HUES48 (cell line): ENCODE measurements around the gene ST7.
A peak's percentile ranks its signal among the peaks of the same experiment; 100 is the strongest.

ENCODE experiments used
- H3K27ac ChIP-seq: one replicate; pipeline ENCODE4 v1.7.0; 2013; ENCODE audit warnings: low read depth, low read length, inconsistent platforms
- H3K27me3 ChIP-seq: 2 replicates; pipeline ENCODE4 v1.6.1; 2013; ENCODE audit warnings: mild to moderate bottlenecking, low read length; ENCODE audit not compliant: control insufficient read depth, insufficient read depth
- H3K36me3 ChIP-seq: 2 replicates; pipeline ENCODE4 v1.6.1; 2013; ENCODE audit warnings: low read length; ENCODE audit not compliant: control insufficient read depth, insufficient read depth
- H3K4me1 ChIP-seq: 2 replicates; pipeline ENCODE4 v1.6.1; 2013; ENCODE audit warnings: mild to moderate bottlenecking, low read length; ENCODE audit not compliant: control insufficient read depth, insufficient read depth
- H3K4me3 ChIP-seq: 2 replicates; pipeline ENCODE4 v1.5.1; 2013; ENCODE audit warnings: mild to moderate bottlenecking, low read depth, low read length
- H3K9ac ChIP-seq: 2 replicates; pipeline ENCODE4 v1.6.1; 2013; ENCODE audit warnings: mild to moderate bottlenecking, low read depth, low read length, moderate library complexity
- H3K9me3 ChIP-seq: 2 replicates; pipeline ENCODE4 v1.6.1; 2013; ENCODE audit warnings: low read length; ENCODE audit not compliant: control insufficient read depth, insufficient read depth

ST7 gene

DNA sequence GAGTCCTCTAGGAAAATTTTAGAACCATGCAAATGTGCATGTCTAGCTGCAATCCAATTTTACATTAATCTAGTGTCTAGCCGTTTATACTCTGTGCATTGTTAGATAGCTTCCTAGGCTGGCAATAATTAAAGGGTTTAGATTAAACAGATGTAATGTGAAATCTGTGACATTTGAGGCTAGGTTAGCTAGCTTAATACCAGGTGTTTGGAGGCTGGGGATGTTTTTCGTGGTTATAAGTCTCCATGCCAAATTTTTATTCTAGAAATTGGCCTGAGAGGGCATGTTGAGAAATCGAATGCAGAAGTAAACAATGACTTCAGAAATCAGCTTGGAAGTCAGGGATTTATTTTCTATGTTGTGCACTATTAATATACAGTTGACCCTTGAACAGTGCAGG is 94.2 kb downstream of the ST7 start:
- Histone ChIP-seq H3K9me3 (no peaks in the 10 kb centered on the region), H3K27me3 (no peaks in the 10 kb centered on the region), H3K36me3 (no peaks in the 10 kb centered on the region), H3K9ac (no peak overlapping the region), H3K27ac (no peak overlapping the region), H3K4me1 (no peaks in the 10 kb centered on the region), H3K4me3 (no peak overlapping the region)

DNA sequence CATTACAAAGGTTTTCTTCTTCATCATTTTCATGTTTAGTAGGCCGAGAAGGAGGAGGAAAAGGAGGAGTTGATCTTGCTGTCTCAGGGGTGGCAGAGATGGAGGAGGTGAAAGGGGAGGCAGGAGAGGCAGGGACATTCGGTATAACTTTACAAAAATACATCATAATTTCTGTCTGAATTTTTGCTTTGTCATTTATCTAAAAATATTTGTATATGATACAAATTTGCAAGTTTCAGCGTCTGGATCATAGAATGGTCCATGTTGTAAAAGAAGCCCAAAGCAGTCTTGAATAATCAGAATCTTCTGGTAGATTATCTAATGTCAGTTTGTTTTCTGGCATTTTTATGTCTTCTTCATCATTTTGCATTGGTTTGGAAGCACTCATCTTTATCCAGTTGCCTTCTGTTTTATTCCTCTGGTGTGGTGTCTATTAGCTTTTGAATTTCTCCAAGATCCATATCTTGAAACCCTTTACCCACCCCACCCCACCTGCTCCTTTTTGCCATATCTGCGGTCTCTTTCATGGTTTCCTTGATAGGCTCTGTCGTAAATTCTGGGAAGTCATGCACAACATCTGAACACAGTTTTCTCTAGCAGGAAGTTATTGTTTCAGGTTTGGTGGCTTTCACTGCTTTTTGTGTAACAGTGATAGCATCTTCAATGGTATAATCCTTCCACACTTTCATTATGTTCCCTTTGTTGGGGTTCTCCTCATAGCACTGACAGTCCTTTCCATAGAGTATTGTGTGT is 95.0 kb downstream of the ST7 start:
- no peak overlapping the region for H3K27ac ChIP-seq
- no peaks in the 10 kb centered on the region for H3K36me3 ChIP-seq
- no peaks in the 10 kb centered on the region for H3K4me1 ChIP-seq
- H3K9me3 ChIP-seq: no peaks in the 10 kb centered on the region
- no peak overlapping the region for H3K4me3 ChIP-seq
- no peaks in the 10 kb centered on the region for H3K27me3 ChIP-seq
- no peak overlapping the region for H3K9ac ChIP-seq

DNA sequence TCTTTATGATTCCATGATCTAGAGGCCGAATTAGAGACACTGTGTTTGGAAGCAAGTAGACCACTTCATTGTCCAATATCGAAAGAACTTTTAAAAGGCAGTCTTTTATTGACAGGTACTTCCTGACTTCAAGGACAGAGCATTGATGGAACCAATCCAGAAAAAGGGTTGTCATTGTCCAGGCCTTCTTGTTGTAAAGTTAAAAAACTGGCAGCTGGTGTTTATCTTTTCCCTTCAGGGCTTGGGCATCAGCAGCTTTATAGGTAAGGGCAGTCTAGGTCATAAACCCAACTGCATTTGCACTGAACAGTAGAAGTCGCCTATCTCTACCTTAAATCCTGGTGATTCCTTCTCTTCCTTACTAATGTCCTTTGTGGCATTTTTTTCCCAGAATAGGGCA is 95.6 kb downstream of the ST7 start:
- Histone ChIP-seq H3K4me3 (no peak overlapping the region), H3K9me3 (no peaks in the 10 kb centered on the region), H3K27ac (no peak overlapping the region), H3K4me1 (no peaks in the 10 kb centered on the region), H3K9ac (no peak overlapping the region), H3K27me3 (no peaks in the 10 kb centered on the region), H3K36me3 (no peaks in the 10 kb centered on the region)

- Histone ChIP-seq H3K9me3 (no peaks in the 10 kb centered on the region), H3K9ac (no peak overlapping the region), H3K4me3 (no peak overlapping the region), H3K27ac (no peak overlapping the region), H3K4me1 (no peaks in the 10 kb centered on the region), H3K27me3 (no peaks in the 10 kb centered on the region), H3K36me3 (no peaks in the 10 kb centered on the region)
Observed at GRCh38 chr7:117051808-117052207, 98.5 kb downstream of the ST7 start.

DNA sequence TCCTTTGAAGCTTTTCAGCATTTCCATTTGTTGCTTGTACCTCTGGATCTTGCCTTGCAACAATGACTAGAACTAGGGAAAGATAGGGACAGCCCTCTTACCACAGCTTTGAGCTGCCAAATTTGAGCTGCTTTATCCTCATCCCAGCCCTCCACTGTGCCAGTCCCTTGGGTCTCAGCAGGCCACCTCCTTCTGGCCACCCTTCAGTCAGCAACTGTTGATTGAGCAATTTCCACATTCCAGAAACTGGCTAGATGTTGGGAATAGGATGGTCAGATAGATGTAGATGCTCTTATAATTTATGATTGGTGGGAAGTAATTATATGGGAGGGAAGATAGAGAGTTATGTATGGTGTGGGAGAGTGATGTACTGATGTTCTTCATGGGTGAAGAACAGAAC is 100.1 kb downstream of the ST7 start:
- H3K9ac ChIP-seq: no peak overlapping the region
- H3K27ac ChIP-seq: no peak overlapping the region
- H3K27me3 ChIP-seq: no peaks in the 10 kb centered on the region
- no peak overlapping the region for H3K4me3 ChIP-seq
- H3K4me1 ChIP-seq: no peaks in the 10 kb centered on the region
- no peaks in the 10 kb centered on the region for H3K9me3 ChIP-seq
- H3K36me3 ChIP-seq: no peaks in the 10 kb centered on the region

GRCh38 chr7:117061751-117062150 is 108.5 kb downstream of the ST7 start:
- no peak overlapping the region for H3K27ac ChIP-seq
- no peaks in the 10 kb centered on the region for H3K36me3 ChIP-seq
- no peaks in the 10 kb centered on the region for H3K27me3 ChIP-seq
- no peak overlapping the region for H3K4me3 ChIP-seq
- H3K9me3 ChIP-seq: no peaks in the 10 kb centered on the region
- H3K4me1 ChIP-seq: no peaks in the 10 kb centered on the region; the same call in 1 of the 2 replicates
- H3K9ac ChIP-seq: no peak overlapping the region

DNA sequence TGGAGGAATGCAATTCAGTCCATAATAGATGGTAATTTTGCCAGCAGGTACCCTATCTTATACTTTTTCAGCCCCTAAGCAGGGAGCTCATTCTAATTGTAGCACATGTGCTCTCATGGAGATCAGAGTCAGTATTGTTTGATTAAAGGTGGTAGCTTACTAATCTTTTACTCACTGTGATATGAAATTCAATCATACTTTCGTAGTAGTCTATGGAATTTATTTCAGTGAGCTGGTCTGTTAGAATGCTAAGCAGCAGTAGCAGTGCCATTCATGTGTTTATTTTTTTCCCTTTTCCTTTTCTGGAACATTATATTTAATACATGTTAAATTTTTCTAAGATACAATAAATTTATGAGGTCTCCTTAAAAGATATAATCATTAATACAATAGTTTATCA is 109.0 kb downstream of the ST7 start:
- Histone ChIP-seq H3K27me3 (no peaks in the 10 kb centered on the region), H3K27ac (no peak overlapping the region)

DNA sequence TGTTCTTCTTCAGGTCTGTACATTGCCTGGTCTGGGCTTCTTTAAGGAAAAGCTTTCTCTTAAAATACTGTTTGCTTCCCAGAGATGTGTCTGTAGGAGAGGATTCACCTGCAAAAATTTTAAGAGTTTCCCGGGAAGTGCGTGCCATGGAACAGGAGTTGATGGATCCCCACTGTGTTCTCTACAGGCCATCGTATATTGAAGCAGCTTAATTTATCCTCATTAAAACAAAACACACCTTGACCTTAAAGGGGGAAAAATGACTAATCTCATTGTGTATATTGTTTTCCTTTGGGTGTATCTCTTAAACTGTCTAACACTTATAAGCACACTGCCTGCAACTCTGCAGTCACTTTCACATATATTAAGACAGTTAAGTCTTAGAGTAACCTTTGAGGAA is 111.4 kb downstream of the ST7 start:
- Histone ChIP-seq H3K27ac (peak overlapping the region; percentile 36), H3K9ac (no peak overlapping the region), H3K27me3 (no peaks in the 10 kb centered on the region), H3K36me3 (no peaks in the 10 kb centered on the region), H3K4me3 (no peak overlapping the region), H3K4me1 (peaks cover 11% of the 10 kb centered on the region; the same call in 1 of the 2 replicates), H3K9me3 (no peaks in the 10 kb centered on the region)

More for the DNA sequence above, 109.0 kb downstream of the ST7 start:
- H3K4me3 ChIP-seq: no peak overlapping the region
- H3K4me1 ChIP-seq: no peaks in the 10 kb centered on the region; the same call in 1 of the 2 replicates
- H3K9me3 ChIP-seq: no peaks in the 10 kb centered on the region
- no peak overlapping the region for H3K9ac ChIP-seq
- no peaks in the 10 kb centered on the region for H3K36me3 ChIP-seq

DNA sequence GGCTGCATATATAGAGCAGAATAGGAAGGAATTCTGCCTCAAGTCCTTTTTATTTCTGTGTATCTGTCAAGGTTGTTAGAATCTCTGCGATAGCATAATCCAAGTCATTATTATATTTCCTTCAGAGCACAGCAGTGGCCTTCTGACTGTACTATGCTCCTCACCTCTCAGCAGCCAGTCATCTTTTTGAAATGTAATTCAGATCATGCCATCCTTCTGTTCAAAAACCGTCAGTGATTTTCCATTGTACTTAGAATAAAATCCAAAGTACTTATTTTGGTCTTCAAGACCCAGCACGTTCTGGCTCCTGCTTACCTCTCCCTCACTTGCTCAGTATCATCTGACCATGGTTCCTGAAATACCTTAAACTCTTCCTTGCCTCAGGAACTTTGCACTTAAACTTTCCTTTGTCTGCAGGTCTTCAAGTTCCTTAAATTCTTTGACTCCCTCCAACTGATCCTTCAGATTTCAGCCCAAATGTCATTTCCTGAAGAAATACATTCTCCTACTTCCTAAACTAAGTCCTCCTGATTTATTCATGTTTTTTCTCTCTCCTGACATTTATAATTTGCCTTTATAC is 112.4 kb downstream of the ST7 start:
- Histone ChIP-seq H3K9me3 (no peaks in the 10 kb centered on the region), H3K9ac (no peak overlapping the region), H3K4me3 (no peak overlapping the region), H3K36me3 (no peaks in the 10 kb centered on the region), H3K27me3 (no peaks in the 10 kb centered on the region), H3K27ac (no peak overlapping the region), H3K4me1 (peaks cover 11% of the 10 kb centered on the region; the same call in 1 of the 2 replicates)

- H3K27ac ChIP-seq: no peak overlapping the region
- no peaks in the 10 kb centered on the region for H3K36me3 ChIP-seq
- no peak overlapping the region for H3K9ac ChIP-seq
- peaks cover 11% of the 10 kb centered on the region; the same call in 1 of the 2 replicates for H3K4me1 ChIP-seq
- H3K4me3 ChIP-seq: no peak overlapping the region
- no peaks in the 10 kb centered on the region for H3K27me3 ChIP-seq
- no peaks in the 10 kb centered on the region for H3K9me3 ChIP-seq
Observed at GRCh38 chr7:117066668-117067067, 113.4 kb downstream of the ST7 start.

DNA sequence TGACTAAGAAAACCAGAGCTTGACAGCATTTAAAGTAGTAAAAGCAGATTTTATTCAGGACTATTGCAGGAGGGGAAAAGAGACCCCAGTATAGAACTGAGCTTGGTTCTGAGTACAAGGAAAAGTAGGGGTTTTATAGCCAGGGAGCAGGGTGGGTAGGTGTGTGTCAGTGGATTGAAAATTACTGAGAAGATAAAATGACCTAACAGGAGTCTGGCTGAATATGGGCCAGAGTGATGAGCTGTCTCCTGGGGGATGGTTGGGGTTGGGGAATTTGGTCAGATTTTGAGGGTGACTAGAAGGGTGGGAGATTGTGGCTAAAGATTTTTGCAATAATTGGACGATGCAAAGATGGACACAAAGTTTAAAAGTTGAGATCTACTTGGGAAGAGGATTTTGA is 114.0 kb downstream of the ST7 start:
- peaks cover 11% of the 10 kb centered on the region; the same call in 1 of the 2 replicates for H3K4me1 ChIP-seq
- H3K4me3 ChIP-seq: no peak overlapping the region
- no peak overlapping the region for H3K9ac ChIP-seq
- H3K36me3 ChIP-seq: no peaks in the 10 kb centered on the region
- H3K27ac ChIP-seq: no peak overlapping the region
- no peaks in the 10 kb centered on the region for H3K27me3 ChIP-seq
- H3K9me3 ChIP-seq: no peaks in the 10 kb centered on the region
